ENCODE measurements around the gene ZNF79.
A peak's percentile ranks its signal among the peaks of the same experiment; 100 is the strongest.

Gene ZNF79

DNA sequence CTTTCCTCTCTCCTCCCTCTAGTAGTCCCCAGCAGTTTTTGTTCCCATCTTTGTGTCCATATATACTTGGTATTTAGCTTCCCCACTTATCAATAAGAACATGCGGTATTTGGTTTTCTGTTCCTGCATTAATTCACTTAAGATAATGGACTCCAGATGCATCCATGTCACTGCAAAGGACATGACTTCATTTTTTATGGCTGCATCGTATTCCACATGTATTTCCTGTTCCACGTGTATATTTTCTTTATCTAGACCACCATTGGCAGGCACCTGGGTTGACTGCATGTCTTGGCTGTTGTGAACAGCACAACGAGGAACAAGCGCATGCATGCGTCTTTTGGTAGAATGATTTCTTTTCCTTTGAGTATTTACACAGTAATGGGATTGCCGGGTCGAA, 6.2 kb downstream of the ZNF79 start:
- DNase-seq, result no peak

DNA sequence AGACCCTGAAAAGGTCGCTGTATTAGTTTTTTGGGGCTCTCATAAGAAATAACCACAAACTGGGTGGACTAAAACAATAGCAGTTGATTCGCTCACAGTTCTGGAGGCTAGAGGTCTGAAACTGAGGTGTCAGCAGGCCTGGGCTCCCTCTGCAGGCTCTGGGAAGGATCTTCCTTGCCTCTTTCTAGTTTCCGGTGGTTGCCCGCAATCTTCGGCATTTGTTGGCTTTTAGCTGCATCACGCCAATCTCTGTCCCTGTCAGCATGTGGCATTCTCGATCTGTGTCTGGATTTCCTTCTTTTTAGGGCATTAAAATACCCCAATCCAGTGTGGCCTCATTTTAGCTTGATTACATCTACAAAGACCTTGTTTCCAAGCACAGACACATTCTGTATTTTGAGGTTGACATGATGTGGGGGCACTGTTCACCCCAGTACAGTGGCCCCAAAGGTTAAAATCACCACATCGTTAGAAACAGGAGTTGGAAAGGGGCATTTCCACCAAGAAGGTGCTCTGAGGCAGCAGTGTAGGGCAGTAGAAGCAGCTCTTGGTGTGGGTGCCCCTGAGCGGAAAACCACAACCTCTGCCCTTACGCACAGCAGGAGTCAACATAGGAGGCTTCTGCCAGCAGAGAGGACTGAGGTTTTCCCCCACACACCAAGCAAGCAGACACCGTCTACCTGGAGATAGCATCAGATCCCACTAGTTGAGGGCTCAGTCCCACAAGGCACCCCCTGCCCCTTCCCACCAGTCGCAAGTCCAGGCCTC, 13.5 kb downstream of the ZNF79 start:
- DNase-seq, result no peak

DNA sequence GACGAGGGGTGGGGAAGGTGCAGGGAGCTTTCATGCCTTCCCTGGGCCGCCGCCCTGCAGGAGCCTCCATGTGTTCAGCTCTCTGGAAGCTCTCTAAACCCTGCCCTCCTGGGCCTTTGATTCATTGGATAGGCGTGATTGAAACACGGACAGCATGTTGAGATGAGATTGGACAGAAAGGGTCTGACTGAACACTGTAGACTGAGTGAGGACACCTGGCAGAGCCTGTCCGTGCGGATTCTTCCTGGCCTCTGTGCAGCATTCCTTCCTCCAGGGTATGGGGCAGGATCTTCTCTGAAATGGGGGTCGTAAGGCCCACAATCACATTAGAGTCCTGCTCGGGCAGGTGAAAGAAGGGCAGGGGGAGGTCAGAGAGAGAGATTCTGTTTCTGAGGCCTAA, 14.2 kb downstream of the ZNF79 start:
- DNase-seq, result no peak

DNA sequence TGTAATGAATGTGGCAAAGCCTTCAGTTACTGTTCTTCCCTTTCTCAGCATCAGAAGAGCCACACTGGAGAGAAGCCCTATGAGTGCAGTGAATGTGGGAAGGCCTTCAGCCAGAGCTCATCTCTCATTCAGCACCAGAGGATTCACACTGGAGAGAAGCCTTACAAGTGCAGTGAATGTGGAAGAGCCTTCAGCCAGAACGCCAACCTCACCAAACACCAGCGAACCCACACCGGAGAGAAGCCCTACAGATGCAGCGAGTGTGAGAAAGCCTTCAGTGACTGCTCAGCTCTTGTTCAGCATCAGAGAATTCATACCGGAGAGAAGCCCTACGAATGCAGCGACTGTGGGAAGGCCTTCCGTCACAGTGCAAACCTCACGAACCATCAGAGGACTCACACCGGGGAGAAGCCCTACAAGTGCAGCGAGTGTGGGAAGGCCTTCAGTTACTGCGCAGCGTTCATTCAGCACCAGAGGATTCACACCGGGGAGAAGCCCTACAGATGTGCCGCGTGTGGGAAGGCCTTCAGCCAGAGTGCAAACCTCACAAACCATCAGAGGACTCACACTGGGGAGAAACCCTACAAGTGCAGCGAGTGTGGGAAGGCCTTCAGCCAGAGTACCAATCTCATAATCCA, 20.2 kb downstream of the ZNF79 start:
- no peak for DNase-seq

DNA sequence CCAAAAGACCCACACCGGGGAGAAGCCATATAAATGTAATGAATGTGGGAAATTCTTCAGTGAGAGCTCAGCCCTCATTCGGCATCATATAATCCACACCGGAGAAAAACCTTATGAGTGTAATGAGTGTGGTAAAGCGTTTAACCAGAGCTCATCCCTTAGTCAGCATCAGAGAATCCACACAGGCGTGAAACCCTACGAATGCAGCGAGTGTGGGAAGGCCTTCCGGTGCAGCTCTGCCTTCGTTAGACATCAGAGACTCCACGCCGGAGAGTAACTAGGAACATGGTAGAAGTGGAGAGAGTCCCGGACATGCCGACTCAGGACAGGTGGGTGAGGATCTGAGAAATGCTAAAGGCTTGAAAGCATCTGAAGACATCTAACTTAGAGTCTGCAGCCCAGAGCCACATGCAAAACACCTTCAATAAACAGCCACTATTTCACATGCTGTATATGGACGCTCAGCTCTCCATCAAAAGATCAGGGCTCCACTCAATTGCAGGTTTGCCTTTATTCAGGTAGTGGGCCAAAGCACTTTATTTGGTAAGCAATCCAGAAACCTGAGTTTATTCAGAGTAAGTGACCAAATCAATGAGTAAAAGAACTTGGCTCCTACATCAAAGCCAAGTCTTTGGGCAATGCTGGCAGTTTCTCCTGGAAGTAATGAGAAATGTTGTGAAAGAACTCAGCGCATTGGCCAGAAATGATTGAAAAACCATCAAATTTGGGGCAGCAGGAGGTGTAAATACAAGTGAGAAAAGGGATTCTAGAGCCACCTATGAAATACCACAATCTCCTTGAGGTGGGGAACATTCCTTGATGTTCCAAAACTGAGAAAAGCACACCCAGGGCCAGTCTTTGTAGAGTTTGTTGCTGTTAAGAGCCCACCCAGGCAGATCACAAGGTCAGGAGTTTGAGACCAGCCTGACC, 21.0 kb downstream of the ZNF79 start:
- DNase-seq, result no peak

DNA sequence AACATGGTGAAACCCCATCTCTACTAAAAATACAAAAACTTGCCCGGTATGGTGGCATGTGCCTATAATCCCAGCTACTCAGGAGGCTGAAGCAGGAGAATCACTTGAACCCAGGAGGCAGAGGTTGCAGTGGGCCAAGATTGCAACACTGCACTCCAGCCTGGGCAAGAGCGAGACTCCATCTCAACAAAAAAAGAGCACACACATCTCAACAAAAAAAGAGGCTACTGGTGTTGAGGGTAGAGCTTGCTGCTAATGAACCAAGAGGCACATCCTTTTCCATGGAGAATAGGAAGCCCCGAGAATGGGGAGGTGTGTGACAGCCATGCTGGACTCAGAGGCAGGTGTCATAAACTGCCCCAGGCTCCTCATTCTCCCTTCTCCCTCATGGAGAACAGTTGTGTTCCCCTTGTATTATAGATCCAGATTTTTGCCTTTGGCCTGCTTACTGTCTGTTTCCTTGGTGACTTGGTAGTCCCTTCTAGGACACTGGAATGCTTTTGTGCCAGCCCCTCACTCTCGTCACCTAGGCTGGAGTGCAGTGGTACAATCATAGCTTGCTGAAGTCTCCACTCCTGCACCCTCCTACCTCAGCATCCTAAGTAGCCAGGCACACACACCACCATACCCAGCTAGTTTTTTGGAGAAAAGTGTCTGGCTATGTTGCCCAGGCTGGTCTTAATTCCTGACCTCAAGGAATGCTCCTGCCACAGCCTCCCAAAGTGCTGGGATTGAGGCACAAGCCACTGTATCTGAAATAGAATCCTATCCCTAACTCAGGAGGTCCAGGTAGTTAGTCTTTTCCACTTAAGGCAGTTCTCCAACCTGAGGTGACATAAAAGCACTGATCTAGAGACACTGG, 21.9 kb downstream of the ZNF79 start:
- no peak for DNase-seq

DNA sequence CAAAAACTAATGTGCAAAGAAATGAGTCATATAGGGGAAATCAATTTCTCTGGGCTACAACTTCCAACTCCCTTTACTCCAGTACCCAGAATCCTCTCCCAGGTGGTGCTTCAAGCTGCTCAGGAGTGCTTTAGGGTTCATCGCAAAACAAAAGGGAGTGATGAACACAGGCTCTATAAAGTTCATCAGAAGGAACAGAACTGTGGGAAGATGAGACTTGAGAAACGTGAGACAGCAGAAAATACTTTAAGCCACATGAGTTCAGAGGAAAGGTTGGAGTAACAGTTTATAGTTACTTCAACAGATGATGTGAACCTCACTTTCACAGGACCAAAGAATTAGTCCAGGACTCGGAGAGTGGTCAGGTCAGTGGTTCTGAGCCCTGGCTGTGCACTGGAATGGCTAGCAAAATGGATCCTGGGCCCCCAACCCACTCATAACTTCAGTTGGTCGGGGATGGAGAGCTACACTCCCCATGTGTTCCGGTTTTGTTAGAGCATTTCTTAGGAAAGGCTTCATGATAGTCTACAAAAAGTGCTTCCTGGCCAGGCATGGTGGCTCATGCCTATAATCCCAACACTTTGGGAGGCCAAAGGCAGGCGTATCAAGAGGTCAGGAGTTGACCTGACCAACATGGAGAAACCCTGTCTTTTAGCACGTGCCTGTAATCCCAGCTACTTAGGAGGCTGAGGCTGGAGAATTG, 22.7 kb downstream of the ZNF79 start:
- DNase-seq, result no peak

DNA sequence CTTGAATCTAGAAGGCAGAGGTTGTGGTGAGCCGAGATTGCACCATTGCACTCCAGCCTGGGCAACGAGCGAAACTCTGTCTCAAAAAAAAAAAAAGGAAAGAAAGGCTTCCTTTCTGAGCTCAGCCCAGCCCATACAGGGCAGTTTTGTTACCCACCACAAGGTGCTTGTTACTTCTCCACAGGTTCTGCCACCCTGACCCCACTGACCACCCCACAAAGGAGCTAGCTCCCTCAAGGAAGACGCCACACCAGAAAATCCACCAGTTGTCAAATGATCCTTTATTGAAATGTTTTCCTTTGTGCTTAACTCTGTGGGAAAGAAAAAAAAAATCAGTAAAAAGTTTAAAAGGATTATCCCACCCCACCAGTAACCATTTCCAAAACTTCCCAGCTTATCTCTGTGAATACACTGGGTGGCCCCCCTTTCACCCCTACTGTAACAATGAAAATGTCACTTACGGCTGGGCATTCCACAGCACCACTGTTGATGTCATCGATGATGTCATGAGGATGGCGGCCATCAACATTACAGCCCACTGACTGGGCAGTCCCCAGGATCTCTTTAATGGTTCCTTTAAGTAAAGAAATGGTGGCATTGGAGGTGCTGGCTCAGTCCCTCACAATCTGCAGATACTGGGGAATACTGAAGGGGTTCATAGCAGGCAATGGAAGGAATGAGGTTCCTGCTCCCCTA, 23.4 kb downstream of the ZNF79 start:
- DNase-seq, result no peak

DNA sequence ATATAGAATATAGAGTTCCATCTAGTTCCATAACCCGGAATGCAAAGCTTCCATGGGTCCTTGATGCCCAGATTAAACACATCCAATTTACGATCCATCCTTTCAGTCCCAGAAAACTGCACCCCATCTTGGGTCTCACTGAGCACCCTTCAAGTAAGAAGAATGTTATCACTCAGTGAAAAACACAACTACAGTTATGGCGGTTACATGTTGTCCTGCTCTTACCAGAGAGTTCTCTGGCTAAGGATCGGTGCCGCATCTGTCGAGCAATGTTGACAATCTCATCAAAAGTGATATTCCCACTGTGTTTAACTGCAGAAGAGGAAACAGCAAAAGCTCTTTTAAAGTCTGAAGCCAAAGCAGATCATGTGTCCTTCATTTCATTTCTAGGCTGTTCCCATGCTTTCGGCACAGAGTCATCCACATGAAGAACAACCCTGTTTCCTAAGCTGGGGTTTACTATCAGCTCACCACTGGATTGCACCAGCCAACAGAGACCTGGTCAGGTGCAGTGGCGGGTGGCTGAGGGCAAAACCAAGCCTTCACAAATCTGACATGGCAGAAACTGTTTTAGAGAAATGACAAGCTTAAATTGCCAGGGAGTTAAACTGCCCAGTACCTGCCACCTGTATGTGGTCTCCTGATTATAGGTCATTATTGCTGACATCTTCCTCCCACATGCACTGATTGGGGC, 24.1 kb downstream of the ZNF79 start:
- DNase-seq, result no peak

DNA sequence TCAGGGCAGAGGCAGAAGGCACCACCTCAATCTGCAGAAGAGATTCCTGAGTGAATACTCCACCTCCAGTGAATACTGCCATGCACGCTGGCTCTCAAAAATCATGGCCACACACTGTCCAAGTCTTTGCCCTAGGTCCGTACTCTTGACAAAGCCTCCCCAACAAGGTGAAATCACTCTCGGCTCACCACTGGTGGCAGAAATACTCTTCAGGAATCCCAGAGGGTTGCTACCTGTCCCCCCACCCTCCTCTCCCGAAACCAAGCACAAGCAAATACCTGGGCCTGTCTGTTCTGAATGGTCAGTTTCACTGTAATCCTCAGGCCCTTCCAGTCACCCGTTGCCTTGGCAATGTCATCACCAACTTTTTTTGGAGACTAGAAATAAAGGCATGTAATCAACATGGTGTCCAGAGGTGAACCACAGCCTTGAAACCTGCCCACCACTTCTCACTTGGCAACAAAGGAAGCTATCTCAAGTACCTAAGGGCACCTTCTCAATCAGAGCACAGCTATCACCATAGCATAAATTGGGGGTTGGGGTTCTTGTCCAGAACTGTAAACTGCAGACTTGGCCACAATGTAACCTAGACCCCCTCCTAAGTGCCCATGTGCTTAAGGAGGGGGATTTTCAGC, 25.3 kb downstream of the ZNF79 start:
- DNase-seq, result no peak

DNA sequence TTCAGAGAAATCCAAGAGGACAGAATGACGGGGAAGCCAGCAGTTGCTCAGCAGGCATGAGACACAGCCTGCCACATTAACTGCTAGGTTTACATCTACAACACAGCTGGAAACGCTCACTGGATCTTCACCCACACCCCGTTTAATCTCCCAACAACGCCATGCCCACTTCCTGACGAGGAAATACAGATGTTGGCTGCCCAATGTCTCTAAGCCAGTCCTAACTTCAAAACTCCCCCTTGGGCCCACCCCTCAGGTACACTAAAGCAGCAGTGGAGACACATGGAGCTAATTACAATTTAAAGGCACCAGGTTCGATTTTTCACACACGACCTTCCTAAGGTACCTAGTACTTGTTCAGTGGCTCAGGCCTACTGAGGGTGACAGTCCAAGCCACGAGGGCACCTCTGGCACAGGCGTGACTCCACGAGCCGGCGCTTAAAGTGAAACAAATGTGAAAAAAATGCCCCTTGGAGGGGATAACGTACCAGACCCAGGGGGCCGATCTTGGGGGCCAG, 26.1 kb downstream of the ZNF79 start:
- DNase-seq, result no peak

DNA sequence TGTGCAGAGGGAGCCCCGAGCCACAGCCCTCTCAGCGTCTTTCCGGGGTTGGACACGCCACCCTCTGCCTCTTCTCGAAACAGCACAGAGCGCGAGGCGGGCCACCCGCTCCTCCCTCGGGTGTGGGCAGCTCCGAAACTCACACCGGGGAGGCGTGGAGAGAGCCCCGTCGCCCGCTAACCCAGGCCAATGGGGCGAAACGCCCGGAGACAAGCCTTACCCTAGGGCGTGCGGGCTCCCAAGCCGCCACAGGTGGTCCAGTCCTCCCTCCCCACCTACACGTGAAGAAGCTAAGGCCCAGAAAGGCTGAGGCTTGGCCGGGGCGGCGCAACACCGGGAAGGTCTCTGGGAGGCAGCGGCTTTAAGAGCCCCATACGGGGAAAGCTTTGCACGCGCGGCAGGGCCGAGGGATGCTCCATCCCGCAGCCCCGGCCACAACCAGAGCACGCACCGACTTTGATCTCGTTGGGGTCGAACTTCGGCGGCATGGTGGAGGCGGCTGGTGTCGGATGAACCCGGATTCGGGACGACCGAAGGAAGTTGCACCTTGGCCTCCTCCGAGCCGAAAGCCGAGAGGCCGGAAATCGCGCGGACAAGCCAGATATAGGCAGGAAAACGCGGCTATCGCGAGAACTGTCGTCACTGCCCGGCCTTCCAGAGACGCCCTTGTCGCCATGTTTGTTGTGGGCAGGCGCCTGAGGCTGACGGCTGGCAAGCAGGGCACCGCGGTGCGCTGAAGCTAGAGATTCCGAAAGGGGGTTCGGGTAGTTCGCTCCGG, 26.8 kb downstream of the ZNF79 start, which contains the start of the genes LRSAM1 and RPL12:
Gene LRSAM1, plus strand, starts transcription at position 681 of the 778 bp plus-strand sequence. CDS start 3,018 bp downstream, outside the sequence.
Gene RPL12, minus strand, starts transcription at position 577 of the 778 bp plus-strand sequence. Its CDS starts 89 bp downstream, at position 488.
- DNase-seq, result peak; percentile 92

DNA sequence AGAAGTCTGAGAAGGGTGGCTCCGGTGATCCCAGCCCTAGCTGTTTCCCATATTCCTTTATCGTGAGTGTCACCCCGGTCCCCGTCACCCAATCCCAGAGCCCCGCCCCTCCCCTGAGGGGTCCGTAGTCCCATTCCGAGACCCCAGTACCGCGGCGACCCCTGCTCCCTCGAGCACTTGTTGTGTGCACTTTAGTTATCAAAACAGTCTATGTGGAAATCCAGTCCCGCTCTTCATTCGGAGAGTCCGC, 27.4 kb downstream of the ZNF79 start:
- DNase-seq, result peak; percentile 74

DNA sequence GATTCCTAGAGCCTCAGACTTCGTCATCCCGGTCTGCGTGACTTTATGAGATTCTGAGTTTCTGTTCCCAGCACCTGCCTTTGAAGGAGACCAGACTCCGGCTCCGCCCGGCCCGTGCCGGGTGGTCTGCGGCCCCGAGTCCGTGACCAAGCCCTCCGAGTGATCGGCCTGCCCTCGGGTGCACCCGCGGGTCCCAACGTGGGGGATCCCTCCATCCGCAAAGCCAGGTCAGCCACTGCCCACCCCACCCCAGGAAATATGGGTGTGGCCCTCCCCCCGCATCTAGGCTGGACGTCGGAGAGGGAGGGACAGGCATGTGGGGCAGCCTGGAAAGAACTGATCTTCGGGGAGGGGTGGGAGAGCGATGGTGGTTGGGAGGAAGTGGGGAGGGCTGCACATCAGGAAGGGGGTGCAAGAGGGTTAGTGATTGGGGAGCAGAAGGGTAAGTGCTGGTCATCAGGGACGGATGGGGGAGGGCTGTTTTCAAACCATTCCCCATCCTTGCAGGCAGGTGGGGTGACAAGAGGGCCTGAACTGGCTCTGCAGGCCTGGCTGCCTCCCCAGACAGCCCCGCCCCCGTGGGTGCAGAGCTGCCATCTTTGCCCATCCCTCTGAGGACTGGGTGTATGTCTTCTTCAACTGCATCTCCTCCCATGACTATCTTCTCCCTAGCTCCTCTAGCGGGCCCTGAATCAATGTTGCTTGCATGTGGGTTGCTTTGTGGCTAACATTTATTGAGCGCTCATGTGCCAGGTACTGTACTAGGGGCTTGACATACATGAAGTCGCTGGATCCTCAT, 27.9 kb downstream of the ZNF79 start:
- peak; percentile 10 for DNase-seq

DNA sequence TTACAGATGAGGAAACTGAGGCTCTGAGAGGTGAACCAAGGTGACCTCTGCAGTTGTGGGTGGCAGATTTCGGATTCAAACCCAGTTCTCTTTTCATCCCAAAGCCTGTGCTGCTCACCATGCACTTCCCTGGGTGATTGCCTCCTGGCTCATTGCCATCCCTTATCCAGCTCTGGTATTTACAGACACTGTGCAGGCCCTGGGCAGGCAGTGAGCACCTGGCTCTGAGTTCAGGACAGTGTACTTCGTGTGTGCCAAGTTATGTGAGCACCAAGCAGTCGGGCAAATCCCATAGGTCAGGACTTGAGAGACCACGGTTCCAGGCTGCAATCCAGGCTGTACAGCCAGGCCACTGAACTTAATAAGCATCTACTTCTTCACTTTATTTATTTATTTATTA, 28.5 kb downstream of the ZNF79 start:
- peak; percentile 10 for DNase-seq

DNA sequence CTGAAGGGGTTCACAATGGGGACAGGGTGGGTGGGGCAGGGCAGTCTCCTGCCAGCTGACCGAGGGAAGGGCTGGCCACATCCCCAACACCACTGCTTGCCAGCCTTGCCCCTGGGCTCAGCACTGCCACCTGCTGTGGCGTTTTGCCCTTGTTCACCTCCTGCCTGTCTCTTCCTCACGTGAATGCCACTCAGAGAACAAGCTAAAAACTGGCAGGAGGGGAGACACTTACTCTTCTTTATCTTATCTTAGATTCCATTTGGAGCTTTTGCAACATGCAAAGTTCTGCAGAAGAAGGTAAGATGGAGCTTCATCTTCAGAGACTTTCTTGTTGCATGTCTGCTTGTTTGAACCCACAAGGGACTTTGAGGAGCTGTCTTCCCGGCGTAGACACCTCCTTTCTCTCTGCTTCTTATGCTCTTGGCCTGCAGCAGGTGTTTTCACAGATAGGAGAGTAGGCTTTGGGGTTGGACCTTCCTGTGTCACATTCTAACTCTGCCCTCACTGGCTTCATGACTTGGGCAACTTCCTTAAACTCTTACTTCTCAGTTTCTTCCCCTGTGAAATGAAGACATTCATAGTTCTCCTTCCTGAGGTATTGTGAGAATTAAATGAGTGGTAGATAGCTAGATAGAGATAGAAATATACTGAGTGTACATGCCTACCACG, 31.3 kb downstream of the ZNF79 start:
- no peak for DNase-seq

DNA sequence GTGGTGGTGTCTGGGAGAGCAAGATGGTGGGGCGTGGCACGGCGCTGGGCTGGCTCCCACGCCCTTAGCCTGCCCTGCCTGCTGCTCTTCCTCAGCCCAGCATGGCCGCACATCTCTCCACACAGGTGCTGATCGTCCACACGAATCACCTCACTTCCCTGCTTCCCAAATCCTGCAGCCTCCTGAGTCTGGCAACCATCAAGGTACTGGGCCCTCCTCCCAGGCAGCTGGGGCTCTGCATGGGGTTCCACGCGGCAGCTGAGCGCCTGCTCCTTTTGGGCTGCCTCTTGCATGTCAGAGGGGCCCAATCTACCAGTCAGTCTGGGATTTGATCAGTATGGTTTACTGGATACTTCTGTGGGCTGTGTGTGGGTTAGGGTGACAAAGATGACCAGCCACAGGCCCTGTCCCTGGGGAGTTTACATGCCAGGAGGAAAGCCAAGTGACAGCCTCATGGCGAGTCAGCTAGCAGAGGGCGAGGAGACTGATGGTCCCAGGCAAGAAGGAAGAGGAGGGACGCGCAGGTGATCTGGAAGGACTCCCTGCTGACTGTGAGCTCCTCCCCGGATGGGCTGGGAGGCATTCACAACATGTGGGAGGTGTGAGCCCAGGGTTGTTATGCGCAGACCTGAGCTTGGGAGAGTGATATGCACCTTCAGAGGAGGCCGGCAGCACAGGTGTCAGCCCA, 33.2 kb downstream of the ZNF79 start:
- DNase-seq, result no peak
